GM21723 (cell line): ENCODE data around the gene GPR146.
A peak's percentile ranks its signal among the peaks of the same experiment; 100 is the strongest.
"Not testable (repeated sequence)": the region's sequence is repeated elsewhere in the genome, so short reads cannot be mapped to it uniquely, and the experiment has no call there.

Experiments used
- ATAC-seq: cut with Tn5 transposase; IDR thresholded peaks from one replicate; pipeline ENCODE4 v1.9.1; 2021; ENCODE audit warnings: mild to moderate bottlenecking, moderate library complexity; ENCODE audit not compliant: unreplicated experiment

GPR146 gene

DNA sequence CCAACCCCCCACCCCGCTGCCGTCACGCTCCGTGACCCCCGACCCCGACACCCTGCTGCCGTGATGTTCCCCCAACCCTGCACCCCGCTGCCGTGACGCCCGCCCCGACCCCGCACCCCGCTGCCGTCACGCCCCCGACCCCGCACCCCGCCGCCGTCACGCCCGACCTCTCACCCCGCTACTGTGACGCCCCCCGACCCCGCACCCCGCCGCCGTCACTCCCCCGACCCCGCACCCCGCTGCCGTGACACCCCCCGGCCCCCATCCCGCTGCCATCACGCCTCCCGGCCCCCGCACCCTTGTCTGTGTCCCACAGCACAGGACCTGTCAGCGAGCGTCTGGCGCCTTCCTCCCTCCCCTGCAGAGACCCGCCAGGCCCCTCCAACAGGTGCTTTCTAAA lies 29.7 kb downstream of the GPR146 start:
- ATAC-seq = not testable (repeated sequence)

DNA sequence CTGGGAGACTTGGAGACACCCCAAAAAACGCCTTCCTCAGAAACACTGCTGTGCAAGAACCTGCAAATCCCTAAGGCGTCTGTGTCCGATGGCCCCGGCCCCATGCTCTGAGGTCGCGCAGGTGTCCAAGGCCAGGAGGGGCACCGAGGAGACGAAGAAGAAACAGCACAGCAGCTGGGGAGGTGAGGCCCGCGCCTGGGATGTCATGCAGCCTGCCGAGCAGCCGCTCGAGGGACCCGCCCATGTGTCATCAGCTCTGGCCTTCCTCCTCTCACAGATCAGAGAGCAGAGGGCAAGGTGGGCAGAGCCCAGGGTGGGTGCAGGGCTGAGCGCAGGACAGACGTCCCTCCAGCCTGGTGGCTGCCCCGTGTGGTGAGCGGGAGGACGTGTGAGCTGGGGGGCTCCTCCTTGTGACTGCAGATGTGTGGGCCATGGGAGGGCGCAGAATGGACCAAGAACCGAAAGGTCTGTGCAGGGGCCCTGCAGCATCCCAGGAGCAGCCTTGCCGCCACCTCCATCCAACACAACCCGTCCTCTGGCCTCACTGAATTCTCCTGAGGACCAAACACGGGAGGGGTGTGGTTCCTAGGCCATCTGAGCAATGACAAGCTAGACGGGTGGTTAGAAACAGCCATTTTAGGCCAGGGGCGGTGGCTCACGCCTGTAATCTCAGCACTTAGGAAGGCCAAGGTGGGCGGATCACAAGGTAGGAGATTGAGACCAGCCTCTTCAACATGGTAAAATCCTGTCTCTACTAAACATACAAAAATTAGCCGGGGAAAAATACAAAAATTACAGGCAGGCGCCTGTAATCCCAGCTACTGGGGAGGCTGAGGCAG lies 30.5 kb downstream of the GPR146 start:
- no peak for ATAC-seq

GRCh38 chr7:1076184-1077072 lies 32.1 kb downstream of the GPR146 start:
- no peak for ATAC-seq

GRCh38 chr7:1078519-1078918 lies 34.2 kb downstream of the GPR146 start:
- no peak for ATAC-seq

DNA sequence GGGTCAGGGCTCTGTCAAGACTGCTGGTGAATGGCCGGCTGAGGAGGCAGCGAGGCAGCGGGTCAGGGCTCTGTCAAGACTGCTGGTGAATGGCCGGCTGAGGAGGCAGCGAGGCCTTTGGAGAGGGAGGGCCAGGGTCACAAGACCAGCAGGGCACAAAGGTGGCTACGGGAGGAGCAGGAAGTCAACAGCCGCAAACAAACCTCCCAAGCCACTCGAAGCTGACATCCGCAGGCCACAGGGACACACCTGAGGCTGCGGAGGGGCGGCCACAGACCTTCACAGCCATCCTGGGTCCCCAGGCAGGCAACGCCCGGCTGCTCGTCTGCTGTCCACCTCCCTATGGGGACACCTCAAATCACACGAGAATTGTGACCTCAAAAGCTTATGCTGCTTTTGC lies 34.6 kb downstream of the GPR146 start:
- no peak for ATAC-seq

DNA sequence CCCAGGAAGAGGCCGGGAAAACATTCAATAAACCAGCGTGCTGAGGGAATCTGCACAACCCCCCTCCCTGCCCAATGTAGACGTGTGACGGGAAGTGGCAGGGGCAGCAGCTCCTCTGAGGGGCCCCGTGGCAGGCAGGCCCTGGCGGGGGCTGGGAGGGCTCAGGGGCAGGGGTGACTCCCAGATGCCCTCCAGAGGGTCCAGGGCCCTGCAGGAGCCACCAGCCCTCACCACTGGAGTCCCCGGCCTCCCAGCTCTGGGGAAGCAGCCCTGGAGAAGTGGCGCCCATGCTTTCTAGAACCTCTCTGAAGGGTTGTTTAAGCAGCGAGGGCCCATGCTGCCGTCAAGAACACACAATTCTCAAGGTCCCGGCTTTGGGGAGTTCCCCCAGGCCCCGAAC lies 35.2 kb downstream of the GPR146 start:
- no peak for ATAC-seq

- no peak for ATAC-seq
These were observed 36.0 kb downstream of the GPR146 start for GRCh38 chr7:1080252-1080920.

- no peak for ATAC-seq
These were observed 36.5 kb downstream of the GPR146 start for GRCh38 chr7:1080921-1081255.

- no peak for ATAC-seq
These were observed 37.0 kb downstream of the GPR146 start for GRCh38 chr7:1081336-1081735.

GRCh38 chr7:1081931-1082401 lies 37.6 kb downstream of the GPR146 start:
- no peak for ATAC-seq

DNA sequence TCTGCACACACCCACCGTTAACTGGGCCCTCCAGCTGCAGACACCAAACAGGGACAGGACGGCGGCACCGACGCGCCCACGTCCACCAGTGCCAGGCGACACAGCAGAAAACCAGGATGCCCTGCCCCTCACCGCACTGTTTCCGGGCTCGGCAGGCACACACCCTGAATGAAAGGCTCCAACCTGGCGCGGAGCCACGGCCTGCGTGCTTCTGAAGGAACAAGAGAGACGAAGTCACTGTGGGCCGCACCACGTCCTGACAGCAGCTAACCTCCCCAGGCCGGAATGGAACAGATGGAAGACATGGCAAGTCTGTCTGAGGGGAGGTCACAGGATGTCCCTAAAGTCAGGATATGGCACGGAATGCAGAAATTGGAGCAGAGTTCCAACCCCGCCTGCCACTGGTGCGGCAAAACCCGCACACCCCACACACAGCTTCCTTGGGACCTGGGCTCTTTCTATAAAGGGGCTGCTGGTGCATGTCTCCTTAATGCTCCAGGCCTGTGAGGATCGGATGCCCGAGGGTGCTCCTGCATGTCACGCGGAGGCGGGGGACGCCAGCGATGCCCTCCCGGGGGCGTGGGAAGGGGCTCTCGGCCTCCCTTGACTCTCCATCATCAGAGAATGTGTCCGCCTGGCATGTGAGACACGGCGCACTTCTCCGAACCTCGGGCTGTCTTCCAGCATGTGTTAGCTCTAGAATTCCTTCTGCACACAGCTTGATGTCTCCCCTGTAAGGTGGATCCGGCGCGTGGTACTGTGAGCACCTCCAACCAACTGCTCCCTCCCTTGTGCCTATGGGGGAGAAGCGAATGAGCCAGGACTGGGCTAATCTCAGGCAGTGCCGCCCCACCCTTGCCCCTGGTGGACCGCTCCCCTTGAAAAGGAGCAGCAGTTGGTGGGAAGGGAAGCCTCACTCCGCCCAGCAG lies 39.6 kb downstream of the GPR146 start:
- ATAC-seq = no peak

DNA sequence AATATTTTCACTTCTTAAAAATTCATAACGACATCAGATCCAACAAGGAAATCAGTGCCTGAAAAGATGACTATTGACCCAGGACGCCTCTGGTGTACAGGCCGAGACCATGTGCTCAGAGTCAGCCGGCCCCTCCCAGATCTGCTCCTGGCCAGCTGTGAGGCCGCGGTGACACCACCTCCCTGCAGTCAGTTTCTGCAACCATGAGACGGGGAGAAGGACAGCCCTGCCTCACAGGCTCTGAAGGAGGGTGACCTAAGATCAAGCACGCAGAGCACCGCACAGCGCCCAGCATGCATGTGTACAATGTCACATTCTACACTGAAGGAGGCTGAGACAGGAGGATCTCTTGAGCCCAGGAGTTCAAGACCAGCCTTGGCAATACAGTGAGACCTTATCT lies 40.9 kb downstream of the GPR146 start:
- ATAC-seq = no peak

- no peak for ATAC-seq
These were observed 41.6 kb downstream of the GPR146 start for GRCh38 chr7:1085910-1086421.

DNA sequence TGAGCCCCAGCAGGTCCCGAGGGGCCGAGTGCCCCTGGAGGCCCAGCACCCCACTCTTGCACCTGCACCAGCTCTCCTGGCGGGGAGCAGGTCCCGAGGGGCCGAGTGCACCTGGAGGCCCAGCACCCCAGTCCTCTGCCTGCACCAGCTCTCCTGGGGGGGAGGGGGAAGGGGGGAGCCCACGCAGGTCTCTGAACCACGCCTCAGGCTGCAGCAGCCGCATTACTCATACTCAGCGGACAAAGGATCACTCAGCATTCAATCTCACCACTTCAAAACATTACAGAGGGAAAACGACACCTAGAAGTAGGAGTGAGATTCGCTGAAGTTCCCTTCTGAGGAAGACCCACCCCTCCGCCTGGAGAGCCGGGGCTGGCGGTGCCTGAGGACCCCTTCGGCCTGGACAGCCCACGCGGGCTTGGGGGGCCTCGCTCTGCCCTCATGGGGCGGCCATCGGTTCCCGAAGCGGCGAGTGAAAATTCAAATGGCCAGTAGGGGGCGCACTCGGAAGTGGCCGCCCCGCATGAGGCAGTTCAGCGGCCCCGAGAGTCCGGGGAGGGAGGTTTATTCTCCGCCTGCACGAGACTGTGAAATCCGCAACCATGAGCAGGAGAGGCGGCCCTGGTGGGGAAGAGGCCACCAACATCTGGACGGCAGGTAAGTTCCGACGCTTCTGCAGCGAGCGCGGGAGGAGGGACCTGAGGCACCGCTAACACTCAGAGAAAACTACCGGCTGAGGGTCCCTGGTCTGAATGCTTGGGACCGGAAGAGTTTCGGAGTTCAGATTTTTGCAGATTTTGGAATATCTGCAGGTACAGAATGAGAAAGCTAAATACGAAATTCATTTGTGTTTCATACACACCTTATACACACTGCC lies 42.5 kb downstream of the GPR146 start:
- ATAC-seq = peak; percentile 87

- ATAC-seq = no peak
These were observed 43.1 kb downstream of the GPR146 start for GRCh38 chr7:1087465-1087814.

DNA sequence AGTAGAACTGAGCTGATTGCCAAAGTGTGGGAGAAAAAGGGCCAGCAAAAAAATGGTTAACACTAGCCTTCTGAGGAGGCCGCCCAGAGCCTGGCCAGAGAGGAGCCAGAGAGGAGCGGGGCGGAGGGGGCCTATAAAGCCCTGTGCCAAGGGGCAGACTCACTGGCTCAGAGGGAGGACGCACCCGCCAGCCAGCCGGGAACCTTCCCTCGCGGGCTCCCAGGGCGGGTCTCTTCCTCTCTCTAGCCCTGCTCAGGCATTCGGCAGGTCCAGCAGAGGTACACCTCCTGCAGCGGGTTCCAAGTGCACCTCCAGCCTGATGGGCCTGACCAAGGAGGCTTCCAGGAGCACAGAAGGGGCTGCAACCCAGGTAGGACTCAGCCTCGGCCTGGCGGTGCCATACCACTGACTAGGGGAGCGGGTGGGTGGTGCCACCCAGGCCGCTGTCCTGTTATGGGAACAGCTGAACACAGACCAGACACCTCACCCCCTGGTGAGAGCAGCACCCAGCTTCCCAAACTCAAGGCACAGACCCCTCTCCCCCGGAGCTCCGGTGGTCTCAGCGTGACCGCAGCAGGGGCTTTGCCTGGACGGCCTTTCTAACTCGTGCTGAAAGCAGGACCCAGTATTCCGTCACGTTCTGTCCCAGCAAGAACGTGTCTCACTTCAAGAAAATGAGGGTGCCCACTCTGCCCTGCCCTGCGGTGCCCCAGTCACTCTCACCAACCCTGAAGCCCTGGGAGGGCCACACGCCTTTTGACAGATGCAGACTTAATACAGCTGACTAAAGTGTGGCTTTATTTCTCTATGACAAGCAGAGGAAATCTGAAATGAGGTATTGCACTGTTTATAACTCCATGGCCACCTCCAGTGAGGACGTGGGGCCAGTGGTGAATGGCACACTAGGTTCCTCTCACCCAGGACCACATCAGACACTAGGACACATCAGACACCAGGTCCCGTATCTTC lies 43.9 kb downstream of the GPR146 start, which contains the start of gene GPER1:
Gene GPER1, plus strand, starts transcription at position 162 of the 969 bp plus-strand sequence. CDS start 3,616 bp downstream, outside the sequence.
- ATAC-seq = no peak

- no peak for ATAC-seq
These were observed 45.9 kb downstream of the GPR146 start for GRCh38 chr7:1090236-1090635.
